CD4-positive, CD25-positive, alpha-beta regulatory T cell (primary cell): ENCODE measurements around the gene FRMD3. TPM values are rescaled to one million over a fixed set of nuclear protein-coding genes. Genes with fewer than 3 reads are reported as not detected.

Source experiments
- ATAC-seq, 2 donors: fragments of 150-1000 bp; cut with Tn5 transposase; one replicate each; pipeline ENCODE4 v1.10.0; 2021; ENCODE audit warnings: low read depth in 2 of 2, moderate number of reproducible peaks in 2 of 2, moderate library complexity in 1 of 2
- DNase-seq, 3 donors: peaks; one replicate each; pipeline versions ENCODE4 v3.0.0 to v3.0.0-alpha.2; 2012 to 2022; ENCODE audit warnings: mixed read lengths in 1 of 3
- H3K27ac ChIP-seq: one replicate; pipeline ENCODE4 v1.7.0; 2013; ENCODE audit warnings: mild to moderate bottlenecking, low read length; ENCODE audit not compliant: insufficient read depth, poor library complexity, severe bottlenecking
- H3K27me3 ChIP-seq: one replicate; pipeline ENCODE4 v1.7.0; 2013; ENCODE audit warnings: low read length; ENCODE audit not compliant: control insufficient read depth, insufficient read depth
- H3K36me3 ChIP-seq: one replicate; pipeline ENCODE4 v1.7.0; 2013; ENCODE audit warnings: mild to moderate bottlenecking, low read length, moderate library complexity; ENCODE audit not compliant: control insufficient read depth, insufficient read depth
- H3K4me1 ChIP-seq: 2 replicates; pipeline ENCODE4 v1.7.0; 2013; ENCODE audit warnings: mild to moderate bottlenecking, low read length; ENCODE audit not compliant: insufficient read depth, control insufficient read depth, poor library complexity, severe bottlenecking
- H3K4me3 ChIP-seq: one replicate; pipeline ENCODE4 v1.7.0; 2013; ENCODE audit warnings: low read depth, mild to moderate bottlenecking, low read length, moderate library complexity
- H3K9me3 ChIP-seq, 2 experiments: 1 replicate in 1 of 2; 2 replicates in 1 of 2; pipeline ENCODE4 v1.7.0; 2013; ENCODE audit warnings: low read length in 2 of 2, mild to moderate bottlenecking in 1 of 2, moderate library complexity in 1 of 2; ENCODE audit not compliant: control insufficient read depth in 2 of 2
- H3K27ac Mint-ChIP-seq, 3 donors: one replicate each; pipeline ENCODE4 v1.8.0; 2020 to 2022; ENCODE audit warnings: mild to moderate bottlenecking in 3 of 3, mixed read lengths in 3 of 3, moderate library complexity in 2 of 3
- H3K27me3 Mint-ChIP-seq: one replicate; pipeline ENCODE4 v1.8.0; 2022; ENCODE audit warnings: mild to moderate bottlenecking, mixed read lengths
- H3K36me3 Mint-ChIP-seq: one replicate; pipeline ENCODE4 v1.8.0; 2020; ENCODE audit warnings: mixed read lengths
- H3K4me1 Mint-ChIP-seq, 4 donors: one replicate each; pipeline ENCODE4 v1.8.0; 2020 to 2022; ENCODE audit warnings: mixed read lengths in 4 of 4, mild to moderate bottlenecking in 1 of 4
- H3K4me3 Mint-ChIP-seq, 4 donors: one replicate each; pipeline ENCODE4 v1.8.0; 2020 to 2022; ENCODE audit warnings: mild to moderate bottlenecking in 4 of 4, mixed read lengths in 4 of 4, moderate library complexity in 3 of 4
- H3K9me3 Mint-ChIP-seq, 7 donors: one replicate each; pipeline ENCODE4 v1.8.0; 2020 to 2022; ENCODE audit warnings: mixed read lengths in 7 of 7, mild to moderate bottlenecking in 3 of 7, moderate library complexity in 2 of 7
- polyA plus RNA-seq, 4 donors: library from polyadenylated mRNA; unstranded; fragments of 300-500 nt; fragmentation: Illumina TruSeq; gene quantifications; one replicate each; pipeline ENCODE4 v1.2.3, GENCODE V29; 2021
- total RNA-seq: library from RNA; stranded (reverse); gene quantifications from one replicate; pipeline ENCODE4 v1.2.3, GENCODE V29; 2022

Gene FRMD3
- total and polyA plus RNA-seq, 5 donors from 2014 or later = 0.25 to 2.8 TPM; not detected in 3

DNA sequence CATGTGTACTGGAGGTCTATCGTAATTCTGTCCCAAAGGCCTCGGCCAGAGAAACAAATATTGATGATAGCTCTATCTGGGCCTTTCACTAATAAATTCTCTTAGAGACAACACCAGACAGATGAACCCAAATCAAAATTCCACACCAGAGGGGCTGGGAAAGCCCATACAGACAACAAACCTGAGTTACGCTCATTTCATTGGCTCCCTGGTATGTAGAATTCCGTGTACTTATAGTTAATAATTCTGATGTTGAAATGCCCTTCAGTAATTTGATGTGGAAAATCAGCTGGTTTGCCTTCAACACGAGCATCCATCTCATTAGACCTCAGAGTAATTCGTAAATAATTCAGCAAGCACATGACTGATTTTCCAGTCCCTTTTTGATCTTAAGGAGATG, 53.2 kb downstream of the FRMD3 start:
- Mint-ChIP-seq H3K4me1 (no peaks in the 10 kb centered on the region), H3K27ac (no peak overlapping the region), H3K9me3 (peaks cover 0 to 1% (median 0%) of the 10 kb centered on the region in 7 donors), H3K4me3 (no peak overlapping the region), H3K36me3 (no peaks in the 10 kb centered on the region), H3K27me3 (peaks cover 11% of the 10 kb centered on the region)
- Histone ChIP-seq H3K27ac (no peak overlapping the region), H3K36me3 (no peaks in the 10 kb centered on the region), H3K27me3 (no peaks in the 10 kb centered on the region), H3K4me3 (no peak overlapping the region), H3K9me3 (peaks cover 0 to 1% of the 10 kb centered on the region in 2 experiments), H3K4me1 (no peaks in the 10 kb centered on the region)
- no peak for ATAC-seq
- no peak for DNase-seq

DNA sequence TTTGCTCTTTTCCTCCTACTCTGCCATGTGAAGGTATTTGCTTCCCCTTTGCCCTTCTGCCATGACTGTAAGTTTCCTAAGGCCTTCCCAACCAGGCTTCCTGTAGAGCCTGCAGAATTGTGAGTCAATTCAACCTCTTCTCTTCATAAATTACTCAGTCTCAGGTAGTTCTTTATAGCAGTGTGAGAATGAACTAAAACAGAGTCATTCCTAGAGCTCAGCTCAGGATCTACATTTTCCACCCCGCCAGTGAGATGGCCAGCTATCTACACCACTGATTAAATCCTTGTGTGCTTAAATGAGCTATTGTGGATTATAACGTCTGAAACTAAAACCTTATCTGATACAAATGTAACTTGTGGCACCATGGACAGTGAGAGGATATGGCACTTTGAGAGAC, 55.0 kb downstream of the FRMD3 start:
- Histone ChIP-seq H3K4me3 (no peak overlapping the region), H3K27ac (no peak overlapping the region), H3K27me3 (no peaks in the 10 kb centered on the region), H3K4me1 (no peaks in the 10 kb centered on the region), H3K9me3 (peaks cover 0 to 4% of the 10 kb centered on the region in 2 experiments), H3K36me3 (no peaks in the 10 kb centered on the region)
- Mint-ChIP-seq H3K27me3 (peaks cover 11% of the 10 kb centered on the region), H3K36me3 (no peaks in the 10 kb centered on the region), H3K9me3 (peaks cover 0 to 3% (median 0%) of the 10 kb centered on the region in 7 donors), H3K4me3 (no peak overlapping the region), H3K27ac (peak overlapping the region in 1 of 3 donors; percentile 67), H3K4me1 (no peaks in the 10 kb centered on the region)
- ATAC-seq (no peak), DNase-seq (no peak)

DNA sequence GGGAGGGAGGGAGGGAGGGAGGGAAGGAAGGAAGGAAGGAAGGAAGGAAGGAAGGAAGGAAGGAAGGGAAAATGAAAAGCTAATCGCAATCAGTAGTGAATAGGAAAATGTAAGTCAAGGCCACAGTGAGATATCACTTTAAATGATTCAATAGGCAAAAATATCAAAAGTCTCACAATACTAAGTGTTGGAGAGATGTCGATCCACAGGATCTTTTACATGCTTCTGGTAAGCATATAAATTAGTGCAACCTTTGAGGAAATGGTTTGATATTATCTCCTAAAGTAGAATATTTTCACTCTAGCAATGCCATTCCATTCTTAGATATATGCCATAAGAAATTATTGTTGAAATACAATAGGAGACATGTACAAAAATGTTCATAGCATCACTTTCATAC, 58.4 kb downstream of the FRMD3 start:
- Mint-ChIP-seq H3K36me3 (no peaks in the 10 kb centered on the region), H3K27me3 (peaks cover 7% of the 10 kb centered on the region), H3K9me3 (peaks cover 0 to 6% (median 3%) of the 10 kb centered on the region in 7 donors), H3K27ac (no peak overlapping the region), H3K4me1 (no peaks in the 10 kb centered on the region), H3K4me3 (no peak overlapping the region)
- H3K36me3 ChIP-seq = no peaks in the 10 kb centered on the region
- no peaks in the 10 kb centered on the region for H3K4me1 ChIP-seq
- H3K4me3 ChIP-seq = no peak overlapping the region
- H3K27me3 ChIP-seq = no peaks in the 10 kb centered on the region
- H3K27ac ChIP-seq = no peak overlapping the region
- DNase-seq = no peak
- H3K9me3 ChIP-seq = peaks cover 0 to 4% of the 10 kb centered on the region in 2 experiments
- ATAC-seq = no peak

GRCh38 chr9:83477571-83477970, 60.6 kb downstream of the FRMD3 start:
- Histone ChIP-seq H3K36me3 (no peaks in the 10 kb centered on the region), H3K27ac (no peak overlapping the region), H3K9me3 (peaks cover 0 to 4% of the 10 kb centered on the region in 2 experiments), H3K4me1 (no peaks in the 10 kb centered on the region), H3K4me3 (no peak overlapping the region), H3K27me3 (no peaks in the 10 kb centered on the region)
- DNase-seq = no peak
- Mint-ChIP-seq H3K4me3 (no peak overlapping the region), H3K9me3 (peaks cover 0 to 7% (median 4%) of the 10 kb centered on the region in 7 donors), H3K36me3 (peaks cover 5% of the 10 kb centered on the region), H3K27ac (no peak overlapping the region), H3K4me1 (peaks cover 0 to 16% (median 11%) of the 10 kb centered on the region in 4 donors), H3K27me3 (peaks cover 6% of the 10 kb centered on the region)
- no peak for ATAC-seq

DNA sequence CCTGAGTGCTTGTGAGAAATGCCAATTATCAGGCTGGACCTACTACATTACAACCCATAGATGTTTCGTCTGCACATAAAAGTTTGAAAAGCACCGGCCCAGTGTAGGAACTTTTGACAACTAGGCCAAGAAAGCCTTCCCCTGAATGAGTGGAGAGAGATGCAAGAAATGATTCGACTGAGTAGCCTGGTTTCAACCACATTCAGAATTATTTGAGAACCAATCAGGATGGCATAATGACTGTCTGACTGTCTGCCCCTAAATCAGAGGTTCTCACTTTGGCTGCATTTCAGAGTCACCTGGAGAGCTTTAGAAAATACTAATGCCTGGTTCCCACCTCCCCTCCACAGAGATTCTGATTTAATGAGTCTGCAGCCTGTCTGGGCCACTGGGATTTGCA, 61.1 kb downstream of the FRMD3 start:
- no peaks in the 10 kb centered on the region for H3K4me1 ChIP-seq
- no peaks in the 10 kb centered on the region for H3K36me3 ChIP-seq
- no peak overlapping the region for H3K4me3 ChIP-seq
- DNase-seq = no peak
- Mint-ChIP-seq H3K4me1 (peaks cover 0 to 16% (median 11%) of the 10 kb centered on the region in 4 donors), H3K9me3 (peaks cover 0 to 7% (median 4%) of the 10 kb centered on the region in 7 donors), H3K27ac (no peak overlapping the region), H3K4me3 (no peak overlapping the region), H3K36me3 (peaks cover 5% of the 10 kb centered on the region), H3K27me3 (peaks cover 6% of the 10 kb centered on the region)
- H3K27ac ChIP-seq = no peak overlapping the region
- no peaks in the 10 kb centered on the region for H3K27me3 ChIP-seq
- H3K9me3 ChIP-seq = peaks cover 0 to 4% of the 10 kb centered on the region in 2 experiments
- no peak for ATAC-seq

- Mint-ChIP-seq H3K4me3 (no peak overlapping the region), H3K36me3 (peaks cover 5% of the 10 kb centered on the region), H3K4me1 (peaks cover 0 to 16% (median 11%) of the 10 kb centered on the region in 4 donors), H3K27ac (no peak overlapping the region), H3K27me3 (peaks cover 6% of the 10 kb centered on the region), H3K9me3 (peaks cover 0 to 7% (median 4%) of the 10 kb centered on the region in 7 donors)
- H3K4me1 ChIP-seq = no peaks in the 10 kb centered on the region
- H3K4me3 ChIP-seq = no peak overlapping the region
- no peak for ATAC-seq
- H3K36me3 ChIP-seq = no peaks in the 10 kb centered on the region
- no peaks in the 10 kb centered on the region for H3K27me3 ChIP-seq
- DNase-seq = no peak
- no peak overlapping the region for H3K27ac ChIP-seq
- H3K9me3 ChIP-seq = peaks cover 0 to 4% of the 10 kb centered on the region in 2 experiments
Observed at GRCh38 chr9:83476513-83476912, 61.7 kb downstream of the FRMD3 start.

DNA sequence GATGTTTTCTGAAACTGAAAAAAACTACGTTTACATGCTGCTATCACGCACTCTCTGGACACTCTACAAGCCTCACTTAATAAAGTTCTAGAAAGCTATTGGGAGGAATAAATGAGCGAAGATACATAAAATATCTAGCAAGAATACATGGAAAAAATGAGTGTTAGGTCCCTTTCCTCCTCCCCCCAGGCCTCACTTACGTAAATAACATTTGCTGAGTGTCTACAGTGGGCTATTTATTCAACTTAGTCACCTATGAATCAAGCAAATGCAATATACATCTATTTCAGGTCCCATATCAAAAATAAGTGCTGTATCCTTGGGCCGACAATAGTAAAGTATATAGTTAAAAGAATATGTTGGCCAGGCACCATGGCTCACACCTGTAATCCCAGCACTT, 62.5 kb downstream of the FRMD3 start:
- Mint-ChIP-seq H3K4me3 (no peak overlapping the region), H3K4me1 (peaks cover 0 to 16% (median 11%) of the 10 kb centered on the region in 4 donors)
- no peak for DNase-seq

GRCh38 chr9:83474631-83475030, 63.6 kb downstream of the FRMD3 start:
- H3K27ac Mint-ChIP-seq = no peak overlapping the region
- no peaks in the 10 kb centered on the region for H3K36me3 ChIP-seq
- no peak overlapping the region for H3K4me3 Mint-ChIP-seq
- peaks cover 5% of the 10 kb centered on the region for H3K36me3 Mint-ChIP-seq
- no peaks in the 10 kb centered on the region for H3K9me3 ChIP-seq
- peaks cover 0 to 16% (median 11%) of the 10 kb centered on the region in 4 donors for H3K4me1 Mint-ChIP-seq
- no peaks in the 10 kb centered on the region for H3K27me3 ChIP-seq
- peaks cover 0 to 6% (median 4%) of the 10 kb centered on the region in 7 donors for H3K9me3 Mint-ChIP-seq
- no peak overlapping the region for H3K27ac ChIP-seq
- H3K27me3 Mint-ChIP-seq = peaks cover 6% of the 10 kb centered on the region
- DNase-seq = no peak
- no peaks in the 10 kb centered on the region for H3K4me1 ChIP-seq
- H3K4me3 ChIP-seq = no peak overlapping the region
- no peak for ATAC-seq

More for the DNA sequence above, 62.5 kb downstream of the FRMD3 start:
- Mint-ChIP-seq H3K36me3 (peaks cover 5% of the 10 kb centered on the region), H3K9me3 (peaks cover 0 to 6% (median 4%) of the 10 kb centered on the region in 7 donors), H3K27me3 (peaks cover 6% of the 10 kb centered on the region), H3K27ac (no peak overlapping the region)
- Histone ChIP-seq H3K27ac (no peak overlapping the region), H3K36me3 (no peaks in the 10 kb centered on the region), H3K27me3 (no peaks in the 10 kb centered on the region), H3K9me3 (peaks cover 0 to 4% of the 10 kb centered on the region in 2 experiments), H3K4me3 (no peak overlapping the region), H3K4me1 (no peaks in the 10 kb centered on the region)
- ATAC-seq = no peak
